T-helper 2 cell (primary cell): ENCODE measurements around the gene NSG2.

Experiments used
- DNase-seq, 5 experiments: peaks; one replicate each; pipeline versions ENCODE4 v3.0.0 to v3.0.0-alpha.2; 2012 to 2022
- total RNA-seq, 2 donors: gene quantifications; one replicate each; lab custom pipeline; 2026; lab: John Stamatoyannopoulos, UW

NSG2 gene
- 0 to 0.07 reads per million in 2 donors for total RNA-seq

- DNase-seq, result peak in 1 of 5 experiments; percentile 69
Measured at GRCh38 chr5:174045470-174046025, at the start of gene NSG2. Gene NSG2 (plus strand): TSS chr5:174045706. CDS start chr5:174046756, 1,050 bp downstream.

GRCh38 chr5:173997331-173997730 is 48.2 kb upstream of the NSG2 start:
- DNase-seq, result no peak

GRCh38 chr5:173998531-173998930 is 47.0 kb upstream of the NSG2 start:
- no peak for DNase-seq

GRCh38 chr5:174000076-174000475 is 45.4 kb upstream of the NSG2 start:
- DNase-seq, result no peak

GRCh38 chr5:174003795-174004194 is 41.7 kb upstream of the NSG2 start:
- DNase-seq, result no peak

- DNase-seq, result no peak
Measured at GRCh38 chr5:174008922-174009321, 36.6 kb upstream of the NSG2 start.

- peak in 1 of 5 experiments; percentile 41 for DNase-seq
Measured at GRCh38 chr5:174010365-174010764, 35.1 kb upstream of the NSG2 start.

- DNase-seq, result no peak
Measured at GRCh38 chr5:174011441-174011840, 34.1 kb upstream of the NSG2 start.

- DNase-seq, result peak in 1 of 5 experiments; percentile 40
Measured at GRCh38 chr5:174020069-174020927, 25.2 kb upstream of the NSG2 start.

GRCh38 chr5:174020928-174021304 is 24.6 kb upstream of the NSG2 start:
- DNase-seq, result no peak

GRCh38 chr5:174022384-174023095 is 23.0 kb upstream of the NSG2 start:
- DNase-seq, result no peak

GRCh38 chr5:174030286-174030685 is 15.2 kb upstream of the NSG2 start:
- DNase-seq, result no peak

- no peak for DNase-seq
Measured at GRCh38 chr5:174044466-174045254, 846 bp upstream of the NSG2 start.

GRCh38 chr5:174046558-174046957 is 1.1 kb downstream of the NSG2 start:
- DNase-seq, result no peak

GRCh38 chr5:174047472-174048099 is 2.1 kb downstream of the NSG2 start:
- DNase-seq, result no peak

- no peak for DNase-seq
Measured at GRCh38 chr5:174052636-174053035, 7.1 kb downstream of the NSG2 start.

GRCh38 chr5:174053905-174054304 is 8.4 kb downstream of the NSG2 start:
- DNase-seq, result no peak

- DNase-seq, result peak in 1 of 5 experiments; percentile 4
Measured at GRCh38 chr5:174056064-174056847, 10.8 kb downstream of the NSG2 start.

GRCh38 chr5:174057206-174057605 is 11.7 kb downstream of the NSG2 start:
- no peak for DNase-seq

- DNase-seq, result no peak
Measured at GRCh38 chr5:174058433-174059122, 13.1 kb downstream of the NSG2 start.

- DNase-seq, result no peak
Measured at GRCh38 chr5:174059247-174059646, 13.7 kb downstream of the NSG2 start.
